HL-60 (cell line): Measurements from ENCODE around the gene CKAP4.

ENCODE experiments used
- DNase-seq, 2 experiments: peaks; one replicate each; pipeline ENCODE4 v3.0.0-alpha.2; 2010 to 2020; ENCODE audit warnings: low read depth in 1 of 2, low spot score in 1 of 2
- H3K27ac ChIP-seq: fragments of 250-450 bp; sonication (Bioruptor Pico); replicated peaks from 2 replicates; pipeline ENCODE4 v1.5.1; 2020; ENCODE audit warnings: mild to moderate bottlenecking, moderate library complexity
- H3K27me3 ChIP-seq: fragments of 250-450 bp; sonication (Bioruptor Pico); 2 replicates; pipeline ENCODE4 v1.5.1; 2021; ENCODE audit warnings: mild to moderate bottlenecking, moderate library complexity; ENCODE audit not compliant: insufficient read depth, poor library complexity, severe bottlenecking
- H3K4me3 ChIP-seq: replicated peaks from 2 replicates; pipeline ENCODE4 v1.5.1; 2011; ENCODE audit warnings: mild to moderate bottlenecking, control low read depth, low read length; ENCODE audit not compliant: insufficient read depth
- GABPA ChIP-seq: IDR thresholded peaks from 2 replicates; pipeline ENCODE4 v1.6.1; 2012; ENCODE audit warnings: low read depth
- POLR2AphosphoS5 ChIP-seq: IDR thresholded peaks from 2 replicates; pipeline ENCODE4 v1.6.1; 2012; ENCODE audit warnings: low read depth
- SPI1 ChIP-seq: IDR thresholded peaks from 2 replicates; pipeline ENCODE4 v1.6.1; 2012; ENCODE audit warnings: low read depth, mild to moderate bottlenecking, borderline replicate concordance
- TF ChIP-seq, protein P1 (sequence below): IDR thresholded peaks from 2 replicates; pipeline ENCODE4 v1.6.1; 2012; ENCODE audit warnings: low read depth; ENCODE audit not compliant: insufficient replicate concordance
- TF ChIP-seq, protein P2 (sequence below): IDR thresholded peaks from one replicate; pipeline ENCODE4 v1.5.1; 2011; ENCODE audit warnings: low read length, control low read depth, inconsistent platforms; ENCODE audit not compliant: insufficient read depth

The CKAP4 gene

GRCh38 chr12:106240821-106241220 is 7.0 kb downstream of the CKAP4 start:
- no peak overlapping the region for H3K4me3 ChIP-seq
- H3K27me3 ChIP-seq = peaks cover 9% of the 10 kb centered on the region
- H3K27ac ChIP-seq = no peak overlapping the region
- TF ChIP-seq GABPA (no peak), SPI1 (no peak)
- DNase-seq = no peak

DNA sequence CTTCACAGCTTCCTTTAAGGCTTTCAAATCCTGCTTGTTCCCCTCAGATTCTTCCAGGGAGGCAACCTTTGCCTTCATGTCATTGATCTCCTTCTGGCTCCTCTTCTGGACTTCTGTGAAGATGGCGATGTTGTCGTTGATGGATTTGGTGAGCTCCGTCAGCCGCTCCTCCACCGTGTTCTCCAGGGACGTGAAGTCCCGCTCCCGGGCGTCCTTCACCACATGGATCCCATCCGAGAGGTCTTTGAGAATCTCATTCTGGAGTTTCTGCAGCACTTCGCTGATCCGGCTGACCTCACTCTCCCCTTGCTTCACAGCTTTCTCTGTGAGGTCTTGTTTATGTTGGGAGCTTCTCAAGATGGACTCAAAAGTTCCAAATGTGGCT is 7.9 kb downstream of the CKAP4 start:
- DNase-seq = no peak
- TF ChIP-seq GABPA = no peak
- TF ChIP-seq, protein P1, sequence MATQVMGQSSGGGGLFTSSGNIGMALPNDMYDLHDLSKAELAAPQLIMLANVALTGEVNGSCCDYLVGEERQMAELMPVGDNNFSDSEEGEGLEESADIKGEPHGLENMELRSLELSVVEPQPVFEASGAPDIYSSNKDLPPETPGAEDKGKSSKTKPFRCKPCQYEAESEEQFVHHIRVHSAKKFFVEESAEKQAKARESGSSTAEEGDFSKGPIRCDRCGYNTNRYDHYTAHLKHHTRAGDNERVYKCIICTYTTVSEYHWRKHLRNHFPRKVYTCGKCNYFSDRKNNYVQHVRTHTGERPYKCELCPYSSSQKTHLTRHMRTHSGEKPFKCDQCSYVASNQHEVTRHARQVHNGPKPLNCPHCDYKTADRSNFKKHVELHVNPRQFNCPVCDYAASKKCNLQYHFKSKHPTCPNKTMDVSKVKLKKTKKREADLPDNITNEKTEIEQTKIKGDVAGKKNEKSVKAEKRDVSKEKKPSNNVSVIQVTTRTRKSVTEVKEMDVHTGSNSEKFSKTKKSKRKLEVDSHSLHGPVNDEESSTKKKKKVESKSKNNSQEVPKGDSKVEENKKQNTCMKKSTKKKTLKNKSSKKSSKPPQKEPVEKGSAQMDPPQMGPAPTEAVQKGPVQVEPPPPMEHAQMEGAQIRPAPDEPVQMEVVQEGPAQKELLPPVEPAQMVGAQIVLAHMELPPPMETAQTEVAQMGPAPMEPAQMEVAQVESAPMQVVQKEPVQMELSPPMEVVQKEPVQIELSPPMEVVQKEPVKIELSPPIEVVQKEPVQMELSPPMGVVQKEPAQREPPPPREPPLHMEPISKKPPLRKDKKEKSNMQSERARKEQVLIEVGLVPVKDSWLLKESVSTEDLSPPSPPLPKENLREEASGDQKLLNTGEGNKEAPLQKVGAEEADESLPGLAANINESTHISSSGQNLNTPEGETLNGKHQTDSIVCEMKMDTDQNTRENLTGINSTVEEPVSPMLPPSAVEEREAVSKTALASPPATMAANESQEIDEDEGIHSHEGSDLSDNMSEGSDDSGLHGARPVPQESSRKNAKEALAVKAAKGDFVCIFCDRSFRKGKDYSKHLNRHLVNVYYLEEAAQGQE = no peak
- no peak for TF ChIP-seq SPI1
- TF ChIP-seq POLR2AphosphoS5 = no peak
- TF ChIP-seq, protein P2, sequence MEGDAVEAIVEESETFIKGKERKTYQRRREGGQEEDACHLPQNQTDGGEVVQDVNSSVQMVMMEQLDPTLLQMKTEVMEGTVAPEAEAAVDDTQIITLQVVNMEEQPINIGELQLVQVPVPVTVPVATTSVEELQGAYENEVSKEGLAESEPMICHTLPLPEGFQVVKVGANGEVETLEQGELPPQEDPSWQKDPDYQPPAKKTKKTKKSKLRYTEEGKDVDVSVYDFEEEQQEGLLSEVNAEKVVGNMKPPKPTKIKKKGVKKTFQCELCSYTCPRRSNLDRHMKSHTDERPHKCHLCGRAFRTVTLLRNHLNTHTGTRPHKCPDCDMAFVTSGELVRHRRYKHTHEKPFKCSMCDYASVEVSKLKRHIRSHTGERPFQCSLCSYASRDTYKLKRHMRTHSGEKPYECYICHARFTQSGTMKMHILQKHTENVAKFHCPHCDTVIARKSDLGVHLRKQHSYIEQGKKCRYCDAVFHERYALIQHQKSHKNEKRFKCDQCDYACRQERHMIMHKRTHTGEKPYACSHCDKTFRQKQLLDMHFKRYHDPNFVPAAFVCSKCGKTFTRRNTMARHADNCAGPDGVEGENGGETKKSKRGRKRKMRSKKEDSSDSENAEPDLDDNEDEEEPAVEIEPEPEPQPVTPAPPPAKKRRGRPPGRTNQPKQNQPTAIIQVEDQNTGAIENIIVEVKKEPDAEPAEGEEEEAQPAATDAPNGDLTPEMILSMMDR = no peak
- H3K27me3 ChIP-seq = peaks cover 6% of the 10 kb centered on the region
- H3K4me3 ChIP-seq = no peak overlapping the region
- no peak overlapping the region for H3K27ac ChIP-seq

DNA sequence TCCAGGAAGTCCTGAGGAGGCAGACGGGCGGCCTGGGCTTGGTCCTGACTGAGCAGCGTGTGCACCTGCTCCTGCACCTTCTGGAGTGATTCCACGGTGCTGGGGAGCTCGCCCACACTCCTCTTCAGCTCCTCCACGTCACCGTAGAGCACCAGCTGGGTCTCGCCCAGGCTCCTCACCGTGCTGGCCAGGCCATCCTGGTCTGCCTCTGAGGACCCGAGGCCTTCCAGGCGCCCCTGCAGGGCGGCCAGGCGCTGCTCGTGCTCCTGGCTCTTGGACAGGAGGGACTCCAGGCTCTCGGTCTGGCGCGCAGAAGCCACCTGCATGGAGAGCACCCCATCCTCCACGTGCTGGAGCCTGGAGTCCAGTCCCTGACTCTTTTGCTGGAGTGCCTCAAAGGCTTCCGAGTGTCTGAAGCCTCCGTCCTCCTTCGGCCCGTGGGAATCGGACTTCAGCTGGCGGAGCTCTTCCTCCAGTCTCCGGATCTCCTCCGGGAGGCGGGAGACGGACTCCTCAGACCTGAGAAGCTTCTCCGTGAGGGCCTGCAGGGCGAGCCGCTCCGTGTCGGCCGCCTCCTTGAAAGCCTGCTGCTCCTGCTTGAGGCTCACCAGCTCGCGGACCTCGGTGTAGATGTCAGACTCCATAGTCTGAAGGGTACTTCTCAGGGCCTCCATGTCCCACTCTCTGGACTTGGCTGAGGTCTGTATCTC is 8.4 kb downstream of the CKAP4 start:
- TF ChIP-seq SPI1 (no peak), GABPA (no peak), POLR2AphosphoS5 (no peak)
- TF ChIP-seq, protein P2 = no peak
- TF ChIP-seq, protein P1 = no peak
- Histone ChIP-seq H3K27me3 (peaks cover 2% of the 10 kb centered on the region), H3K4me3 (no peak overlapping the region), H3K27ac (no peak overlapping the region)
- no peak for DNase-seq

DNA sequence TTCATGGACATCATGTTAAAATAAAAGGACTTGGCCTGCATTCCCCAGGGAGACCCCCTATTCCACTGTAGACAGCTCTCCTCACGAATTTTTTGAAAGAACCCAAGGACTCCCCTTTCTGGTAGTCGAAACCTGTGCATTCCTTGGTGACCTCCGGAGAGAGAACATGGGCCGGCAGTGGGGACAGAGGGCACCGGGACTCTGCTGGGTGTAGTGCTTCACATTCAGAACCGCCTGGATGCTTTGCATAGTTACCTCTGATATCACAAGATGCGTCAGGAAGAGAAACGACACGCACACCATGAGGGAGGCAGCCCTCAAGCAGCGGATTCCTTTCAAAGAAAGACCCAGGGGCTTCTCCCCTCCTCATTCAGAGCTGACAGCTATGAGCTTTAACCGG is 9.7 kb downstream of the CKAP4 start:
- TF ChIP-seq SPI1 (no peak), POLR2AphosphoS5 (no peak), GABPA (no peak)
- TF ChIP-seq, protein P2 = no peak
- DNase-seq = no peak
- no peak overlapping the region for H3K27ac ChIP-seq
- peaks cover 2% of the 10 kb centered on the region for H3K27me3 ChIP-seq
- no peak overlapping the region for H3K4me3 ChIP-seq
